DMS 273 treated with DMSO at 0.1 percent for 48 hours (cell line): ENCODE measurements around the gene ALG12.
A peak's percentile ranks its signal among the peaks of the same experiment; 100 is the strongest.

Source experiments
- DNase-seq: peaks from one replicate; lab custom pipeline; 2025; lab: John Stamatoyannopoulos, UW

Gene ALG12

GRCh38 chr22:49945042-49945794, 27.0 kb upstream of the ALG12 start:
- DNase-seq = peak; percentile 41

- DNase-seq = no peak
Measured at GRCh38 chr22:49944399-49944891, 26.2 kb upstream of the ALG12 start.

GRCh38 chr22:49943771-49944398, 25.6 kb upstream of the ALG12 start:
- no peak for DNase-seq

- no peak for DNase-seq
Measured at GRCh38 chr22:49943405-49943765, 25.1 kb upstream of the ALG12 start.

- DNase-seq = no peak
Measured at GRCh38 chr22:49942565-49943404, 24.5 kb upstream of the ALG12 start.

DNA sequence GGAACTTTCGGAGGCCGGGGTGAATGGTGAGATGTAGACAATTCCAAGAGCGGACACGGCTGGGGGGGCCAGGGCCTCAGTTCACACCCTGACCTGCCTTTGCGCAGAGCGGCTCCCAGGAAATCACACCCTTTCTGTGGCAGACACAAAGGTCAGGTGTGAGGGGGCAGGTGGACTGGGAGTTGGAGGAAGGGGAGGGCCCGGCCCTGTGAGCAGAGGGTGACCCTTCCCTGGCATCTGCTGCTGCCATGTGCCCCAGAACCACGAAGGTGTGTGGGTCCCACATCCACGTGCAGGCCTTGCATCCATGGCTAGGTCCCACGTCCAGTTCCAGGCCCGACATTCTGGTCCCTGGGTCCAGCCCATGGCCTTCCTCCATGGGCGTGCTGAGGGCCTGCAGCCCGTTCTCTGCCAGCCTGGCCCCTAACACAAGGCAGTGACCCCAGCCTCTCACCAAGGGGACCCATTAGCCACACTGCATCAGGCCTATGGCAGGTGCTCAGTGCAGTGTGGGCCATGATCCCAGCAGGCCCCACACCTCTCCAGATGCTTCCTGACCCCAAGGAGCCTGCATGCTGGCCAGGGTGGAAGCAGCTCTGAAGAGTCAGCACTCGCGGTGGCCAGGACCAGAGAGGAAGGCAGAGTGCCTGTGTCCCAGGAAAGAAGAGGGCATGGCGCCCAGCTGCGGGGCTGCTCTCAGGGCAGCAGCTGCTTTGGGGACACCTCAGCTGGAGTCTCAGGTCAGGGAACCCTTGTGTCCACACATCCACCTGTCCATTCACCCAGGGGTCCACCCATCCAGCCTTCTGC, 23.5 kb upstream of the ALG12 start:
- DNase-seq = no peak

GRCh38 chr22:49938565-49939136, 20.4 kb upstream of the ALG12 start:
- DNase-seq = no peak

DNA sequence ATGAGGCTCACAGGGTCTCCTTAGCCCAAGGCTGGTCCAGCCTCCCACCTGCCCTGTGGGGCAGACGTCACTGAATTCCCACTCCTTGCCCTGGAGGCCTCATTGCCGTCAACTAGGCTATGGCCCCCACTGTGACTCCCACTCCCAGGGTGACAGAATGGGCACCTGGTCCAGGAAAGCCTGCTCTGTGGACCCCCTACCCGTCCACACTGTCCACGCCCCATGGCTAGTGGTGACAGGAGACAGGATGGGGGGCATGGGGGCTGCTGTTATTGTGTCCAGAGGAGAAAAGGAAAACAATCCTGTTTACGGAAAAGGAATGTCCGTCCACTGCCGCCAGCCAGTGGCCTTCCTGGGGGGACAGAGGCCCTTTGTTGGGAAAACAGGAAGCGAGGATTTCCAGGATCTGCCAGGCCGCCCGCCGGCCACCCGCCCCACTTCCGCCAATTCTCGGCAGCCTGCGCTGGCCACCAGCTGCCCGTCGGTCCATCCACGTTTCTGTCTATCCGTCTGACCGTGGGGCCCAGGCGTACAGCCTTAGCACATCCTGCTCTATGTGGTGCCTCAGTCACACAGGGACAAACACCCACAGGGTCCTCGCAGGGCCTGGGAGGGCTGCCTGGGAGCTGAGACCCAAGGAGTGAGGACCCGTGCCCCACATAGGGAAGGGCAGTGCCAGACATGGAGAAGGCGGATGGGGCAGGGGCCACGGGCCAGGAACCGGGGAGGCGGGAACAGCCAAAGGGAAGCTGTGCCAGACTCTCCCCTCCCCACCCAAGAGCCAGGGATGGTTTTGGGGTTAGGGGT, 19.7 kb upstream of the ALG12 start:
- no peak for DNase-seq

GRCh38 chr22:49936973-49937757, 18.9 kb upstream of the ALG12 start:
- no peak for DNase-seq

DNA sequence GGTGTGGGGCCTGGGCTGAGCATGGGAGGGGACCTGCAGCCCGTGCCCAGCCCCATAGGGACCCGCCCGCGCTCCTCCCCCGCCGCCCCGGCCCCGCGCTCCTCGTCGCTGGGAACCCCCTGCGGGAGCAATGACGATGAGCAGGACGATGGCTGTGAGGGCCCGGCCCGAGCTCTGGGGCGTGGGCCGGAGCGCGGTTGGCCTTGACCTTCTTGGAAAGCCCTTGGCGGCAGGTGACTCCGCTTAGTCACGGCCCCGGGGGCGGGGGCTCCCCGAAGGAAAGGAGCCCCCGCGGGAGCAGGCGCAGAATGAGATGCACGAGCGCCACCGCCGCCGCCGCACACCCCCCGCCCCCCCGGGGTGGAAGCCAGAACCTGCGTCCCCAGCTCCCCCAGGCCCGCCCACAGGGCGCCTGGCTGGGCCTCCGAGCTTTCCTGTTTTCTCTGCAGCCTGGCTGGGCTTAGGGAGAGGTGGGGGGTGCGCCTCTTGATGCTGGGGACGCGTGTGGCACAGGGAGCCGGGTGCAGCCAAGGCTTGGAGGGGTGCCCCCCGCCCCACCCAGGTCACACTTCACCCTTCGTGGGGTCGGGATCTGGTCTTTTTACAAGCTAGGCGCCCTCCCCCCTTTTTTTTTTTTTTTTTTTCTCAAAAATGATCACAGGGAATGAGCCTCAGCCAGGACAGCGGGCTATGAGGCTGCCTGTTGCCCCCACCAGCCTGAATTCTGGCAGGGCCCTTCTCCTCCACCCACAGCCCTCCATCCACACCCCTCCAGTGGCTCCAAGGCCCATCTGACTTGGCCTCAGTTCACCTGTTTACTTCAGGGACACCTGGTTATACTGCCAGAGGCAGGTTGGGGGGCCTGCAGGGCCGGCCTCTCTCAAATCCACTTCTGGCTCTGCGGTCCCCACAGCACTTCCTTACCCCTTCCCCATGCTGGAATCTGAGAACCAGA, 18.1 kb upstream of the ALG12 start:
- DNase-seq = no peak

DNA sequence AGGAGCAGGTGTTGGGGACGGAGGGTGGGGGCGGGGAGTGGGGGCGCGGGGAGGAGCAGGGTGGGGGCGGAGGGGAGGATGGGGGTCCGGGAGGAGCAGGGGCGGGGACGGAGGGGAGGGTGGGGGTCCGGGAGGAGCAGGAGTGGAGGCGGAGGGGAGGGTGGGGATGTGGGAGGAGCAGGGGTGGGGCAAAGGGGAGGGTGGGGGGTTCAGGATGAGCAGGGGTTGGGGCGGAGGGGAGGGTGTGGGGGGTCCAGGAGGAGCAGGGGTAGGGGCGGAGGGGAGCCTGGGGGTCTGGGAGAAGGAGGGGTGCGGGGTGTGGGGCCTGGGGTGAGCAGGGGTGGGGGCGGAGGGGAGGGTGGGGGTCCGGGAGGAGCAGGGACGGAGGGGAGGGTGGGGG, 17.3 kb upstream of the ALG12 start:
- DNase-seq = no peak

DNA sequence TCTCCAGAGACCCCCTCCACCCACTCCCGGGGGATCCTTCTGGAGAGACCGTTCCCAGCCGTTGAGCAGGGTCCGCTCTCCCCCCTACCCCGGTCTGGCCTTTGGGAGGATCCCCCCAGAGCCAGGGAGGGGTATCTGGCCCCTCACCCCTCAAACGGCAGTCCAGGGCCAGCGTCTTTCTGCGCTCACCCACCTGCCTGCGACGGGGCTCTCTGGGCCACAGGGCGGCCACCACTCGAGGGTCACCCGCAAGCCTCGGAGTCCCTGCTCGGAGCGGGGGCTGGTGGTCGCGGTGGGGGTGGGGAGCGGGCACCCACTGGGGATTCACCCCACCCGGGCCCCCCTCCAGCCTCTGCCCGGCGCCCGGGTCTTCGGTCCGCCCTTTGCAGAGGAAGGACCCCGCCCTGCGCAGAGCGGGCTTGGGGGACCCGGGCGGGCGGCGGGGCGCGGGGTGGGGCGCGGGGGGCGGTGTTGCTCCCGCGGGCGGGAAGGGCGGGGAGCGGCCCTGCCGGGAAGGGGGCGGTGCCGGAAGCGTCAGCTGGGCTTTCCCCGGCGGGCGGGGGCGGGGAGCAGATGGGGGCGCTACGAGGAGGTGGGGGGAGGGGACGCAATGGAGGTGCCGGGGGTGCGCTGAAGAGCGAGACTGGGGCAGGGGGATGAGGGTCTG, 16.8 kb upstream of the ALG12 start:
- DNase-seq = no peak

DNA sequence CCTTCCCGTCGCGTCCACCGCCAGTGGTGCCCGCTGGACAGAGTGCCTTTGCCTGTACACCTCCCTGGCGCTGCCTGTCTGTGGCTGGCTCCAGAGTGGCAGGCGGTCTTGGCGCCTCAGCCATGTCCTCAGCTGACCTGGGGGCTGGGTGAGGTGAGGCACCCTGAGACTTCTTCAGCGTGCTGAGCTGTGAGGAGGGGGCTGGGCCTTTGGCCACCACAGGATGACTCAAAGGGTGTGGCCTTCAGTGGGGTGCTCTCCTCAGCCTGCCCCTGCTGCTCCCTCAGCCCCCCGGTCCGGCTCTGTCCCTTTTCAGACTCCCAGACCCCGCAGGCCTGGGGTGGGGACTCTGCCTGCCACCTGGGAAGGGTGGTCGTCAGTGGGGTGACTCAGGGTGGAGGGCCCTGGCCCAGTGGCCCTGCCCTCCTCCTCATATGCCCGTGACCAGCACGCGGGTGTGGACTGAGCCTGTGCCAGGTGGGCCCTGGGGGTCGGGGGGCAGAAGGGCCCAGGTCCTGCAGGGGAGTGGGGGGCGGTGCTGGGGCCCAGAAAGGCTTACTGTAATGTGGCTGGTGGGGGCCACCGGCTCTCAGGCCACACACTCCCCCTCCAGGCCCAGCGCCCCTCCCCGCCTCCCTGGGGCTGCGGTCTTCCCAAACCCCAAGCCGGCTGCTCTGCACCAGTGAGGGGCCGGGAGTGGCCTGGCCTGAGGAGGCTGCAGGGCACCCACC, 16.1 kb upstream of the ALG12 start:
- DNase-seq = no peak

- no peak for DNase-seq
Measured at GRCh38 chr22:49933236-49934159, 15.3 kb upstream of the ALG12 start.

DNA sequence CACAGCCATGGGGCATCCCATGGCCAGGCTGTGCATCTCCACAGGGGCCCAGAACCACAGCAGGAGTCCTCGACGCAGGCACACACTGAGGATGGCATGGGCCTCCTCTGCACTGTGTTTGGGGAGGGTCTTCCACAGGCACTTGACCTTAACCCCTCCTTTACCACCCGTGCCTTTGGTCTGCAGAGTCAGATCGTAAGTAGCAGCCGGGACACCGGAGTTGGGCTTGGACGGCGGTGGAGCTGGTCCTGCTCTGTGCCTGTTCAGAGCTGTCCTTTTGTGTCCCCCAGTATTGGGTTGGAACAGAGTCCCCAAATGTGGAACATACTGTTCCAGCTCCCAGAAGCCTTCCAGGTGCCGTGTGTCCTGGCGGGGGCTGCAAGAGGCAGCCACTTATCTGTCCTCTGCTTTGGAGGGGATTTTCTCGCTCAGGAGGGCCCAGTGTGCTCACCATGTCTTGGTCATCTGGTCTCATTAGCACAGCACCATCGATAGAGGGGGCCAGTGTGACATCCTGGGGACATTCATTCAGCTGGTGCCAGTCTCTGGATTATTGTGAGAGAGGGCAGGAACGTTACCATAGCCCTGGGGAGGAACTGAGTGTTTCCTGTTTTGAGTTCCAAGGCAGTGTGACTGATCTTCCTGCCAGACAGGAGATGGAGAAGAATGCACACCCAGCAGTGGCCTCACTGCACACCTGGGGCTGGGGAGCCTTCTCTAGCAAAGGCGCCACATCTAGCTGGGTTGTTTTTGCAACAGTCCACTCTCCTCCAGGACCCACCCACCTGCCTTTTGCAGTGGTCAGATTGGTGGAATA, 12.6 kb upstream of the ALG12 start:
- DNase-seq = no peak
